HG03108 (cell line): ENCODE measurements around the gene TUBGCP5.
"Not testable (repeated sequence)": the region's sequence is repeated elsewhere in the genome, so short reads cannot be mapped to it uniquely, and the experiment has no call there.

ENCODE experiments used
- ATAC-seq: cut with Tn5 transposase; IDR thresholded peaks from one replicate; pipeline ENCODE4 v1.9.1; 2021; ENCODE audit warnings: moderate library complexity; ENCODE audit not compliant: unreplicated experiment

The TUBGCP5 gene

DNA sequence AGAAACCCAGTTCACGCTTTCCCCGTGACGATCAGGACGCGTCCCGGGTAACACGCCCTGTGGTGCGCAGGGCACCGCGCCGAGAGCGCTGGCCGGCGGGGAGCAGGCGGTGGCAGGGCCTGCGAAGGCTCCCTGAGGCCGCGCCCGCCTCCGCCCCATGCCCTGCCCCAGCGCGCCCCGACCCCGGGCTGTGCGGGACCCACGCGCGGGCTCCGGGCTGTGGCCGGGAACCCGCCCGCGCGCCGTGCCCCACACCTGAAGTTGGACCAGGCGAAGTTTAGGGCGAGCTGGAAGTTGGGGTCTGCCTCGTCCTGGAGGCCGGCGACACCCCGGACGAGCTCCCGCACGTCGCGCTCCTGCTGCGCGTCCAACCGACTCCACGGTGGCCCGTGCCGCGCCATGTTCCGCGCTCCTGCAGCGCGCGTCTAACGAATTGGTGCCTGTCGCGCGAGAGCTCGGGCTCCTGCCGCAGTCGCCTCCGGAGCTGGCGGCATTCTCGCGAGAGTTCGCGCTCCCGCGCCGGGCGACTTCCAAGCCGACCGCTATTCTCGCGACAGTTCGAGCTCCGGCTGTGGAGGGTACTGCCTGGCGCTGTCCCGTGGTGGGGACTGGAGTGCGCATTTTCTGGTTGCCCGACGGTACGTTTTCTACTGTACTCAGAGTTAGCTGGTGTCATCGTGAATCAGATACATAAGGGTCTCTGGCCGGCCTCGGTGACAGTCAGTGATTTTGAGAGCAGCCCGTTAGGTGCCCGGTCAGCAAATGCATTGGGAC lies at the start of gene TUBGCP5:
Gene TUBGCP5, minus strand, starts transcription at position 427 of the 774 bp plus-strand sequence. Its CDS starts 26 bp downstream, at position 401.
- peak; percentile 97 for ATAC-seq

GRCh38 chr15:23083115-23083514 lies 43.7 kb upstream of the TUBGCP5 start:
- ATAC-seq = no peak

DNA sequence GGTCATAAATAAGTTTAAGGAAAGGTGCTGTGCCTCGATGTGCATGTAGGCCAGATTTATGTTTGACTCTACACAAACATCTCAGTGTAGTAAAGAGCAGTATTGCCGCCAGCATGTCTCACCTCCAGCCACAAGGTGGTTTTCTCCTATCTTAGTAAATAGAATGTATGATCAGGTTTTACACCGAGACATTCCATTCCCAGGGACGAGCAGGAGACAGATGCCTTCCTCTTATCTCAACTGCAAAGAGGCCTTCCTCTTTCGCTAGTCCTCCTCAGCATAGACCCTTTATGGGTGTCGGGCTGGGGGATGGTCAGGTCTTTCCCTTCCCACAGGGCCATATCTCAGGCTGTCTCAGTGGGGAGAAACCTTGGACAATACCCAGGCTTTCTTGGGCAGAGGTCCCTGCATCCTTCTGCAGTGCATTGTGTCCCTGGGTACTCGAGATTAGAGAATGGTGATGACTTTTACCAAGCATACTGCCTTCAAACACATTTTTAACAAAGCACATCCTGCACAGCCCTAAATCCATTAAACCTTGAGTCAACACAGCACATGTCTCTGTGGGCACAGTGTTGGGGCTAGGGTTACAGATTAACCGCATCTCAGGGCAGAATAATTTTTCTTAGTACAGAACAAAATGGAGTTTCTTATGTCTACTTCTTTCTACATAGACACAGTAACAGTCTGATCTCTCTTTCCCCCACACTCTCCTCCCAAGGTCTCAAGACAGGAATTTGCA lies 42.8 kb upstream of the TUBGCP5 start:
- ATAC-seq = not testable (repeated sequence)

- no peak for ATAC-seq
Observed at GRCh38 chr15:23081271-23081670, 41.9 kb upstream of the TUBGCP5 start.

GRCh38 chr15:23079766-23080165 lies 40.4 kb upstream of the TUBGCP5 start:
- no peak for ATAC-seq

- ATAC-seq = no peak
Observed at GRCh38 chr15:23075927-23076326, 36.6 kb upstream of the TUBGCP5 start.

DNA sequence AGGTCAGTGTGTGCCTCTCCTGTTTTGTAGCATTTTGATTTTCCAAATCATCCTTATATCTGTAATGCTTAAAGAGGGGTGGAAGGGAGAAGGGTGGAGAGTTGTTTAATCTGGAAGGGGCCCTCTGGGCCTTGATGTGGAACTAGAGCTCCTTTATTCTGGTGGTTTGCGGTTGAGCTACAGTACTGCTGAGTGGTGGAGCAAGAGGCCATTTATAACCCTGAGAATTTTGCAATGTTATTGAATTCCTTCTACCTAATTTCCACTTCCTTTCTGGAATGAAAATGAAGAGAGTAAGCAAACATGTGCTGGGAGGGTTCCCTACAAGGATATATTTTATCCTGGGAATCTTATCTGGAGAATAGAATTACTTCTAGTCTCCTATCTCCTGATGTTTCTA lies 35.3 kb upstream of the TUBGCP5 start:
- ATAC-seq = no peak

- ATAC-seq = no peak
Observed at GRCh38 chr15:23073890-23074646, 34.7 kb upstream of the TUBGCP5 start.

DNA sequence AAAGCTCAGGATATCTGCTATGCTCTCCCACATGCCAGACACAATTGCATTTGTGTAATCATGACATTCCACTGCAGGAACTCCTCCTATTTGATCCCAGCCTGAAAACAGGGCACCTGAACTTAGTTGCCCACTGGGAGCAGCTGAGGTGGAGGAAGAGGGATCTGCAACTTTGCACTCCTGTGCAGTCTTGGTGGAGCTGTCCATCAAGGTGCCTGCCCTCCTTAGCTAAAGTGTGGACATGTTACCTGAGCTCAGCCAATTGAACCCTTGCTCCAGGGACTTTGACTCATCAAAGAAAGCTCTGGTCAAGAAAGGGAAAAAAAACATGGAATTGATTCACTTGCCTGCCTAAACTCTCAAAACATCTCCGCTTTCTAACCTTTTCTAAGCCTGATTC lies 33.3 kb upstream of the TUBGCP5 start:
- no peak for ATAC-seq

GRCh38 chr15:23069496-23070166 lies 30.3 kb upstream of the TUBGCP5 start:
- no peak for ATAC-seq

DNA sequence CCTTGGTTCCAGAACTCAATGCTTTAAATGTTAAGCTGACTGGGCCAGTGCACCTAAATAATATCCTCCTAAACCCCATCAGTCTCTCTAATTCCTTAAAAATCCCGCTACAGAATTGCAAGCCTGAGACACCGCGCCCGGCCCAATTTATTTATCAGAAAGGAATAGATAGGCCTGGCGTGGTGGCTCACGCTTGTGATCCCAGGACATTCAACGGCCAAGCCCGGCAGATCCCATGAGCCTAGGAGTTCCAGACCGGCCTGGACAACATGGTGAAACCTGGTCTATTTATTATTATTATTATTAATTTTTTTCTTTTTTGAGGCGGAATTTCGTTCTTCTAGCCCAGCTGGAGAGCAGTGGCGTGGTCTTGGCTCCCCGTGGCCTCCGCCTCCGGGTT lies 28.0 kb upstream of the TUBGCP5 start:
- ATAC-seq = no peak

- ATAC-seq = no peak
Observed at GRCh38 chr15:23065836-23066235, 26.5 kb upstream of the TUBGCP5 start.

DNA sequence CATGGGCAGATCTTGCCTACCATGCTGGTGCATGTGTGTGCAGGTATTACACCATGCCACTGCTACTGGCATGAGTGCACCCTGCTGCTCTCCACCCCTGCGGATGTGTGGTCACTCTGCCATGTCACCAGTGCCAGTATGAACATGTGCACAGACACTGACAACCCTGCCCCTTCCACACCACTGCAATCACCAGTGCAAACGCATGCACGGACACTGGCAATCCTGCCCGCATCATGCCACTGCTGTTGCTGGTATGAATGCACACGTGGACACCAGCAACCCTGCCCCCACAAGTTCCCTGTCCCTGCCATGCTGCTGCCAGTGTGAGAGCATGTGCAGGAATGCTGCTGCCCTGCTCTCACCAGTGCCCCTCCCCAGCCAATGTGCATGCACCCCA lies 24.8 kb upstream of the TUBGCP5 start:
- no peak for ATAC-seq

DNA sequence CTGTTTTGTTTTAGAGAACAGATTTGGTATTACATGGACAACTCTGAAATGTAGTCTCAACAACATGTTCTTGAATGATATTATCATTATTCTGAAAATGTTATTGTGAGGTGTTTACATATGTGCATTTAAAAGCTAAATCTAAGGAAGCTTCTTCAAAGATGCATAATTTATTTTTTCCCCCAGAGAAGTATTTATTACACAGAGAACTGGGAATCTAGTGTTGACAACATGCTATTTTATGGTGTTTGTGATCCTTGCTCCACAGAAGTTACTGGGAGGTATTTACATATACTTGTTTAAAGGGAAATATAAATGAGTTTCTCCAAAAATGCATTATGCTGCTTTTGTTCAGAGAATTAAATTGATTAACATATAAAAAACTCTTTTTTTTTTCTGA lies 18.3 kb upstream of the TUBGCP5 start:
- ATAC-seq = no peak

- no peak for ATAC-seq
Observed at GRCh38 chr15:23055316-23055715, 15.9 kb upstream of the TUBGCP5 start.

- ATAC-seq = no peak
Observed at GRCh38 chr15:23052522-23052921, 13.2 kb upstream of the TUBGCP5 start.

- no peak for ATAC-seq
Observed at GRCh38 chr15:23050708-23051107, 11.3 kb upstream of the TUBGCP5 start.

DNA sequence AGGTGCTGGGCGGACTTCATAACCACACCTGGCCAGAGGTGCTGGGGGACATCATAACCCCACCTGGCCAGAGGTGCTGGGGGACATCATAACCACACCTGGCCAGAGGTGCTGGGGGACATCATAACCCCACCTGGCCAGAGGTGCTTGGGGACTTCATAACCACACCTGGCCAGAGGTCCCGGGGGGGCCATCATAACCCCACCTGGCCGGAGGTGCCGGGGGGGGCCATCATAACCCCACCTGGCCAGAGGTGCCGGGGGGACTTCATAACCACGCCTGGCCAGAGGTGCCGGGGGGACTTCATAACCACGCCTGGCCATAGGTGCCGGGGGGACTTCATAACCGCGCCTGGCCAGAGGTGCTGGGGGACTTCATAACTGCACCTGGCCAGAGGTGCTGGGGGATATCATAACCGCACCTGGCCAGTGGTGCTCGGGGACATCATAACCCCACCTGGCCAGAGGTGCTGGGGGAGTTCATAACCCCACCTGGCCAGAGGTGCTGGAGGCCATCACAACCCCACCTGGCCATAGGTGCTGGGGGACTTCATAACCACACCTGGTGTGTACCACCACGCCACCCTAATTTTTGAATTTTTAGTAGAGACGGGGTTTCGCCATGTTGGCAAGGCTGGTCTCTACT lies 10.7 kb upstream of the TUBGCP5 start:
- no peak for ATAC-seq

DNA sequence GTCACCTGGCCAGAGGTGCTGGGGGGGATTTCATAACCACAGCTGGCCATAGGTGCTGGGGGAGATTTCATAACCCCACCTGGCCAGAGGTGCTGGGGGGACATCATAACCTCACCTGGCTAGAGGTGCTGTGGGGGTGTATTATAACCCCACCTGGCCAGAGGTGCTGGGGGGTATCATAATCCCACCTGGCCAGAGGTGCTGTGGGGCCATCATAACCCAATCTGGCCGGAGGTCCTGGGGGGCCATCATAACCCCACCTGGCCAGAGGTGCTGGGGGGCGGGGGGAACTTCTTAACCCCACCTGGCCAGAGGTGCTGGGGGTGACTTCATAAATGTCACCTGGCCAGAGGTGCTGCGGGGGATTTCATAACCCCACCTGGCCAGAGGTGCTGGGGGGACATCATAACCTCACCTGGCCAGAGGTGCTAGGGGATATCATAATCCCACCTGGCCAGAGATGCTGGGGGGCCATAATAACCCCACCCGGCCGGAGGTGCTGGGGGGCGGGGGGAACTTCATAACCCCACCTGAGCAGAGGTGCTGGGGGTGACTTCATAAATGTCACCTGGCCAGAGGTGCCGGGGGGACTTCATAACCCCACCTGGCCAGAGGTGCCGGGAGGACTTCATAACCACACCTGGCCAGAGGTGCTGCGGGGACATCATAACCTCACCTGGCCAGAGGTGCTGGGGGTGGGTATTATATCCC lies 9.4 kb upstream of the TUBGCP5 start:
- ATAC-seq = not testable (repeated sequence)

GRCh38 chr15:23043987-23044386 lies 4.6 kb upstream of the TUBGCP5 start:
- ATAC-seq = not testable (repeated sequence)
